Fibroblast of lung (primary cell): ENCODE measurements around the gene INSR.

Experiments
- CTCF ChIP-seq, 2 donors: IDR thresholded peaks in 1 of 2; conservative IDR thresholded peaks in 1 of 2; 1 replicate in 1 of 2; 2 replicates in 1 of 2; pipeline ENCODE4 v1.5.1; 2011 to 2012; ENCODE audit warnings: low read length in 2 of 2, control low read depth in 1 of 2, inconsistent platforms in 1 of 2, low read depth in 1 of 2, mild to moderate bottlenecking in 1 of 2
- EZH2 ChIP-seq: IDR thresholded peaks from 2 replicates; pipeline ENCODE4 v1.5.1; 2012; ENCODE audit warnings: low read length, control low read depth, mild to moderate bottlenecking; ENCODE audit errors: missing control alignments

GRCh38 chr19:7112675-7113074 is 181.5 kb downstream of the INSR start:
- TF ChIP-seq CTCF (conservative IDR thresholded peaks at IDR 0.05 in 1 of 2, IDR thresholded peaks at IDR 0.05 in 1 of 2; ENCODE audit: low read depth in 1 of 2, low read length in 2 of 2) (no peak), EZH2 (no peak)
